ENCODE results near the gene DDX27.

DNA sequence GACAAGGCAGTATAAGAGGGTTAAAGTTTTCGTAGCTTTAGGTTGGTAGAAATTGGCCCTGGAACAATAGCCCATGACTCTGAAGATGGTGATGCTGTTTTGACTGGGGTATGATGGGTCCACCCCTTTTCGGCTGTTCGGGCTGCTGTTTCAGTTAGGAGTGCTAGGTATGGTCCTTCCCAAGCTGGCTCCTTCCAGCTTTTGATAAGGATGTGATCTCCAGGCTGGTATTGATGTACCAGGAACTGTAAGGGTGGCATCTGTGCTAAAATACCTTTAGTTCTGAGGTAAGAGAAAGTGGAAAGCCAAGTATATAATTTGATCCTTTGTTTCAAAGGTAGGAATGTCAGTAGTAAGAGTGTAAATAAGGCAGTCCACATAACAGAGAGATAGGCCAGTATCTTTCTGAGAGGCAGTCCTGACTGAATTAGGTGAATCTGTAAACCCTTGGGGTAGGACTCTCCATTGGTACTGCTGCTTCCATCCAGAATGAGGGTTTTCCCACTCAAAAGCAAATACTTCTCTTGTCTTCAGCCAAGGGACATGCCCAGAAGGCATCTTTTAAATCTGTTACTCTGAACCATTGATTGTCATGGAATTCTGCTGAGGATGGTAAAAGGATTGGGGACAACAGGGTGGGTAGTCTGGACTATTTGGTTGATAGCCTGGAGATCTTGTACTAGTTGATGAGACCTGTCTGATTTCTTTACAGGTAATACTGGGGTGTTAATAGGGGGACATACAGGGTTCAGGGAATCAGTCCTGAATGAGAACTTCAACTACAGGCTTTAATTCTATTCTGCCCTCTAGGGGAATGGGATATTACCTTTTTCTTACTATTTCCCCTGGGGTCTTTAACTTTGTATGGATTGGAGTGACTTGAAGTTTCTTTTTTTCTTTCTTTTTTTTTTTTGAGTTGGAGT is 64.7 kb downstream of the DDX27 start:
- TF ChIP-seq, protein P1, sequence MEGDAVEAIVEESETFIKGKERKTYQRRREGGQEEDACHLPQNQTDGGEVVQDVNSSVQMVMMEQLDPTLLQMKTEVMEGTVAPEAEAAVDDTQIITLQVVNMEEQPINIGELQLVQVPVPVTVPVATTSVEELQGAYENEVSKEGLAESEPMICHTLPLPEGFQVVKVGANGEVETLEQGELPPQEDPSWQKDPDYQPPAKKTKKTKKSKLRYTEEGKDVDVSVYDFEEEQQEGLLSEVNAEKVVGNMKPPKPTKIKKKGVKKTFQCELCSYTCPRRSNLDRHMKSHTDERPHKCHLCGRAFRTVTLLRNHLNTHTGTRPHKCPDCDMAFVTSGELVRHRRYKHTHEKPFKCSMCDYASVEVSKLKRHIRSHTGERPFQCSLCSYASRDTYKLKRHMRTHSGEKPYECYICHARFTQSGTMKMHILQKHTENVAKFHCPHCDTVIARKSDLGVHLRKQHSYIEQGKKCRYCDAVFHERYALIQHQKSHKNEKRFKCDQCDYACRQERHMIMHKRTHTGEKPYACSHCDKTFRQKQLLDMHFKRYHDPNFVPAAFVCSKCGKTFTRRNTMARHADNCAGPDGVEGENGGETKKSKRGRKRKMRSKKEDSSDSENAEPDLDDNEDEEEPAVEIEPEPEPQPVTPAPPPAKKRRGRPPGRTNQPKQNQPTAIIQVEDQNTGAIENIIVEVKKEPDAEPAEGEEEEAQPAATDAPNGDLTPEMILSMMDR (conservative IDR thresholded peaks at IDR 0.05; ENCODE audit: low read depth, low read length), result no peak
- no peak for TF ChIP-seq EZH2 (IDR thresholded peaks at IDR 0.05; ENCODE audit: low read length, unreplicated experiment)
